ENCODE measurements around the gene VDAC2.
A peak's percentile ranks its signal among the peaks of the same experiment; 100 is the strongest.

Gene VDAC2

DNA sequence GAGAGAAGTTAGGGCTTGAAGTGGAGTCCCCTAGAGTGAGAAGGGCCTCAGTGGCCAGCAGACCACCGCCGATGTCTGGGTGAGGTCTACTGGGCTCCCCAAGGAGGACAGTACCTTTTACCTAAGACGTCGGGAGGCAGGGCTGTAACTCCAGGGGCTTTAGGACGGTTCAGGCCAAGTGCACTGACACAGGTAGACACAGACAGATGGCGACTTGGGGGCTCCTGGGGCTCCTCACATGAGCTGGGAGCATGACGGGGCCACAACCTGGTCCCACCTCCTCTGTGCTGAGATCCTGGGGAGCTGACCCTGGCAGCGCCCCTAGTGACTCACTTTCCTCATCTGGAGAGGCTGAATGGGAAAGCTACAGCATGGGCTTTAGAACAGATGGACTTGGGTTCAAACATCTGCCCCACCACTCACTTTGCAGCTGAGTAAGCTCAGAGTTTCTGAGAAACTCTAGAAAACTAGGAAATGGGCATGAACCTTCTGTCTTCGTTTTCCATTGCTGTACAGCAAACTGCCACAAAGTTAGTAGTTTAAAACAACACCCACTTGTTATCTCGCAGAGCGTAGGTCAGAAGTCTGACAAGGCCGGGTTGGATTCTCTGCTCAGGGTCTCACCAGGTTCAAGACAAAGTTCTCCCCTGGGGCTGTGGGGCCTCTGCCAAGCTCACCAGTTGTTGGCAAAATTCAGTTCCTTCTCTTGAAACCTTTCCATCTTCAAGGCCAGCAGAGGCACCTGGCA is 29.9 kb downstream of the VDAC2 start:
- intact Hi-C loops (cut with DNase I) = no loop called here
- DNase-seq = no peak

DNA sequence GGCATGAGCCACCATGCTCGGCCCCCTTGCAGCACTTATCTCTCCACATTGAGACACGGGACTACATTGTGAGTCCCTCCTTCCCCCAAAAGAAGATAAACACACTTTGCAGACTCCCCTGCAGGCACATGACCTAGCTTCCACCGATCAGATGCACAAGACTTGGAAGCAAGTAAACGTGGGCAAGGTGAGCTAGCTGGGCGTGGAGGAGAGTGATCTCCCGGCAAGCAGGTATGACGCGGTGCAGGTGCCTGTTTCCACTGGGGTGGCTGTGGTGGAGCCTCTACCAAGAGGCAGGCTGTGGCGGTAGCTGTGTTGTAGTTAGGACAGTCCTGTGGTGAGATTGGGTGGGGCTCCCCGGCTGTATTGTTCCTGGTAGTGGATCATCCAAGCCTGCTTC is 32.8 kb downstream of the VDAC2 start:
- DNase-seq = no peak
- intact Hi-C loops (cut with DNase I) = no loop called here

DNA sequence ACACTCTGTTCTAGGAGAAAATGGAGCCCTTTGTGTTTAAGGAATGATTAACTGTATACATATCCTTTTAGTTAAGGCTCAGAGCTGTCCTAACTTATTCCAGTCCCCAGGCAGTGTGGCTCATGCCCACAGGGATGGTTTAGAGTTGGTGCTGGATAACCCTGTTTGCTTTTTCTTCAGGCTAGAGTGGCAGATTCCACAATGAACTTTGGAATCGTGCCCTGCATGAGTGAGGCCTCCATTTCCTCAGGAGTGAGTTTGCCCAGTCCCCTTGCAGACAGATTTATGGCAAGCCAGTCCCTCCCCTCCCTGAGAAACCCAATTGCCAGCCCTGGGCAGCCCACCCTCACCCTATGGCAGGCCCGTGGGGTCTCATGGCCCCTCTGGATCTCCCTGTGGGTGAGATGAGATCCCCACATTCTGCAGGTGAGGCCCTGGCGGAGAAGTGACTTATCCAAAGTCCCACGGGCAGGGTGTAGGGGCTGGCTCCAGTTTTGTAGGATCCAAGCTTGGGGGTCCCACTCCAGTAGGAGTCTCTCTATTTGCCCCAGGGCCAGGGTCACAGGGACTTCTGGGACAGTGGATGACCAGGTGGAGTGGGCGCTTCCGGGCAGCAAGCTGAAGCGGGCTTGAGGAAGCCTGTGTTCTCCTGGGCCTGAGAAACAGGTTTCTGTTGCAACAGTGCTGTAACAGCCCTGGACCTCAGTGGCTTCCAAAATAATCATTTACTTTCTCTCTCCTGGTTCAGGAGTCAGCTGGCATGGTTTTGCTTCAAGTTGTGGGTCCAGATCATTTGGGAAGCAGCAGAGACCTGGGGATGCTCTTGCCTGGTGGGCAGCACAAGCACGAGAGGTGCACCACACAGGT is 34.1 kb downstream of the VDAC2 start:
- DNase-seq = no peak
- intact Hi-C loops (cut with DNase I) = no loop called here

DNA sequence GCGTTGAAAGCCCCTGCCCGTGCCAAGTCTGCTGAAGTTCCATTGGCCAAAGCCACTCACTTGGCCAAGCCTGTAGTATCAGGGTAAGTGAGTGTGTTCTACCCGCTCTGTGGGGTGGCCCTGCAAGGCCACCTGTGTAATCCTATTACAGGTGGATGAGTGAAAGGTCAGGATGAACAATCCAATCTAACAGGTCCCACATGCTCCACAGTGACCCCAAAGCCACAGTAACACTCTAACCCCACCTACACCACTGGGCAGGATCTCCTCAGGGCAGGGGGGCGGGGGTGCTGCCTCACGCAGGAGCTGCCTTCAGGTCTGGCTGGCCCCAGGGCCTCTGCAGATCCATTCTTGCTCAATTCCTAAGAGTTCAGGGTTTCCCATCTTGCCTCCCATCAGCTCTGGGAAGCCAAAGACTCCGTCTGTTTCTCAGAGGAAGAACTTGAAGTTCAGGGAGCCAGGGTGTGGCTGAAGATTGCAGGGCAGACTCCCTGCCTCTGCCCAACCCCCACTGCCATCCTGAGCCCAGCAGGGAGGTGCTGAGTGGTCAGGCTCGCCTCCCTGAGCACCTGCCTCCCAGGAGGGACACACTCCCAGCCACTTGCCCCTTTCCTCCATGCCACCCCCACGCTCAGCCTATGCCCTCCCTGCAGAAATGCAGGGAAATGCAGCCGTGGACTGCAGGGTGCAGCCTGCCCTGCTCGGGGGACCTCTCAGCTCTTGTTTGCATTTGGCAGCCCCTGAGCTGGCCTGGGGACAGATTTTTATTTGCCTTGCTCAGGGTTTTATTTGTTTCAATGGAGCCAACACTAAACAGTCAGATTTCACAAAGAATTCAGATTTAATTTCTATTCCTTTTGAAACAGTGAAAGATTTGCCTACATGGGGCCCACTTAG is 35.0 kb downstream of the VDAC2 start:
- no peak for DNase-seq
- intact Hi-C loops (cut with DNase I) = no loop called here

DNA sequence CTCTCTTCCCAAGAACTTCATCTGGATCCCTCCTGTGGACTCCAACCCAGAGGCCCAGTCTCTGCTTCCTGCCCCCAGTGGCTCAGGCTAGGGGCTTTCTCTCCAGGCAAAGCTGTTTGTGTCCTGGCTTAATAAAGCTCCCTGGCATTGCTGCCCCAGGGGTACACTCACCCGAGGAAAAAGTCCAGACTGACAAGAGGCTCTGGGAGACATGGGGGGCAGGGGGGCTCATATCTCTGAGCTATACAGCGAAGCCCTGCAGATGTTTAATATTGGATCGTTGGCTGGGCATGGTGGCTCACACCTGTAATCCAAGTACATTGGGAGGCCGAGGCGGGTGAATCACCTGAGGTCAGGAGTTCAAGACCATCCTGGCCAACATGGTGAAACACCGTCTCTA is 35.9 kb downstream of the VDAC2 start:
- intact Hi-C loops (cut with DNase I) = no loop called here

DNA sequence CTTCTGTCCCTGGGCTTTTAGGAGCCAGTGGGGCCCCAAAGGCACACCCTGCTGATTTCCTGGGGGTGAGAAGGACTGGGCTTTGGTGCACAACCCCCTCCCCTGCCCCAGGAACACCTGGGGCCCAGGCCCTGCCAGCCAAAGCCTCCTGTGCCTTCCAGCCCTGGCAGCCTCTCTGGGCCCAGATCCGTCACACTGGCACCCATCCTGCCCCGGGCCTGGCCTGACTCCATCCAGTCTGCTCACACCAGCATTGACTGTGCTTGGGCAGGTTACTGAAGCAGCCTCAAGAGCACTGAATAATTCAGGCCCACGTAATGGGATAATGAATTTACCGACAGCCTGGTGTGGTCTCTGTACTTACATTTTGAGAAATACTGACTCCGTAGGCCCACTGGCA is 37.2 kb downstream of the VDAC2 start:
- DNase-seq = peak in 16 of 42 donors; percentile 10 to 57 (median 28)
- intact Hi-C loops (cut with DNase I) = no loop called here

More for the DNA sequence above, 35.9 kb downstream of the VDAC2 start:
- no peak for DNase-seq

DNA sequence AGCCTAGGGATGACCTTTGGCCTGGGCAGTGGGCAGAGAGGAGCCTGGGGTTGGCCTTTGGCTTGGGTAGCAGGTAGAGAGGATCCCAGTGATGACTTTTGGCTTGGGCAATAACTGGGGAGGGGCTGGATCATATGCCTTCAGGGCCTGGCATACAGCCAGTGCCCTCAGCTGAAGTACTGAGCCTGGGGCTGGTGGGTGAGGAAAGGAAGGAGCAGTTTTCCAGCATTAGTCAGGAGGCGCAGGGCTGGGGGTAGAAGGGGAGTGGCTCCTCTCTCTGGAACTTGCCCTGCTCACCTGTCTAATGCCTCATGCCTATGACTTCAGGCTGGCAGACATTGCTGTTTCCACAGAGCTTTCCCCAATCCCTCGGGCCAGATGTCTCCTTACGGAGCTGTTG is 40.3 kb downstream of the VDAC2 start:
- intact Hi-C loops (cut with DNase I) = no loop called here

DNA sequence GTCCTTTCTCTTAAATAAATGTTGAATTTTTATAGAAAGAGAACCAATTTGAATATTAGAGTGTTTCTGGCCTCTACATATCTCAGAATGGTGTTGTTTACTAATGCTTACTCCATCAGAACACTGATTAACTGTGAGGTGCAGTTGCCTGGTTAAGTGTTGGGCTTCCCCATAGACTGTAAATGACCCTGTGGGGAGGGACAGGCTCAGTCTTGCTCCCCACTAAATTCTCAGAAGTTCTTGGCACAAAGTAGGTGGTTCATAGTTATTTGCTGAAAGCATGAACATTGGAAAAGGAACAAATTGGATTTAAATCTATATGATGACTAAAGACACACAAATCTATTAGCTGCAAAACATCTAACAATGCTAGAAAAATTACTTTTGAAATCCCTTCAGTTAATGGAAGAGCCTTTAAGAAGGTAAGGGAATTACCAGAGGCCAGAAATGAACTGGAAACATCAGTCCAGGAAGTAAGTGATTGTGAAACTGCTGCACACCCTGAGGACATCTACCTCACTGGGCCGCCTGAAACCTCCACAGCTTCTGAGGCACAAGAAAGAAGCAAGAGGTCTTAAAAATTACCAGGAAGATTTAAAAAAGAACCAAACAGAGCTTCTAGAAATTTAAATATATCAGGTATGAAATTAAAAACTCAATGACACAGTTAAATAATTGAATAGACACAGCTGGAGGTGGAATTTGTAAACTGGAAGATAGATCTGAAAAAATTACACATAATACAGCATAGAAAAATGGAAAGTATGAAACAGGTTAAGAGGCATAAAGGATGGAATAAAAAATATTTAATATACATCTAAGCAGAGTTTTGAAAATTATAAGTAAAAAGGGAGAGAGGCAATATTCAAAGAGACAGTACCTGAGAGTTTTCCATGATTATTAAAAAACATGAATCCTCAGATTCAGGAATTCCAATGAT is 43.0 kb downstream of the VDAC2 start:
- no peak for DNase-seq
- intact Hi-C loops (cut with DNase I) = no loop called here

More for the DNA sequence above, 40.3 kb downstream of the VDAC2 start:
- DNase-seq = no peak

DNA sequence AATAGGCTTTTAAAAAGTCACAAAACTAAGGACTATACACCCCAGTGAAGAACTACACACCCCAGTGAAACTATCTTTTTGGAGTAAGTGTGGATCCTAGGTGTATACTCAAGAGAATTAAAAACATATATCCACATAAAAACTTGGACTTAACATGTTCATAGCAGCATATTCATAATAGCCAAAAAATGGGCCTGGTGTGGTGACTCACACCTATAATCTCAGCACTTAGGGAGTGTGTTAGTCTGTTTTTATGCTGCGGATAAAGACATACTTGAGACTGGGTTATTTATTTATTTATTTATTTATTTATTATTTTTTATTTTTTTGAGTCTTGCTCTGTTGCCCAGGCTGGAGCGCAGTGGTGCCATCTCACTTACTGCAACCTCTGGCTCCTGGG is 44.1 kb downstream of the VDAC2 start:
- DNase-seq = no peak
- intact Hi-C loops (cut with DNase I) = no loop called here

DNA sequence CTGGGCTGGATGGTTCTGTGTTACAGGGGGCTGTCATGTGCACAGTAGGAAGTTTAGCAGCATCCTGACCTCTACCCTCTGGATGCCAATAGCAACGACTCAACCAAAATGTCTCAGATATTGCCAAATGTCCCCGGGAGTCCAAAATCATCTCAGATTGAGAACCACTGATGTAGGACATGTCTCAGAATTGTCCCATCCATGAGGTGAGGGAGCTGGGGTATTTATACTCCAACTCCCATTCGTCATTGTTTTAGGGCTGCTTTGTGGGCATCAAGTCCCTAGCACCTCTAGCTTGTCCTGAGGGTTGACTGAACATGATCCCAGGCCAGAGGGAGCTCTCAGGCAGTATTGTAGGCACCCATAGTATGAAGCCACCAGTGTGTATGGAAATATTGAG is 50.4 kb downstream of the VDAC2 start:
- intact Hi-C loops (cut with DNase I) = no loop called here
- no peak for DNase-seq

DNA sequence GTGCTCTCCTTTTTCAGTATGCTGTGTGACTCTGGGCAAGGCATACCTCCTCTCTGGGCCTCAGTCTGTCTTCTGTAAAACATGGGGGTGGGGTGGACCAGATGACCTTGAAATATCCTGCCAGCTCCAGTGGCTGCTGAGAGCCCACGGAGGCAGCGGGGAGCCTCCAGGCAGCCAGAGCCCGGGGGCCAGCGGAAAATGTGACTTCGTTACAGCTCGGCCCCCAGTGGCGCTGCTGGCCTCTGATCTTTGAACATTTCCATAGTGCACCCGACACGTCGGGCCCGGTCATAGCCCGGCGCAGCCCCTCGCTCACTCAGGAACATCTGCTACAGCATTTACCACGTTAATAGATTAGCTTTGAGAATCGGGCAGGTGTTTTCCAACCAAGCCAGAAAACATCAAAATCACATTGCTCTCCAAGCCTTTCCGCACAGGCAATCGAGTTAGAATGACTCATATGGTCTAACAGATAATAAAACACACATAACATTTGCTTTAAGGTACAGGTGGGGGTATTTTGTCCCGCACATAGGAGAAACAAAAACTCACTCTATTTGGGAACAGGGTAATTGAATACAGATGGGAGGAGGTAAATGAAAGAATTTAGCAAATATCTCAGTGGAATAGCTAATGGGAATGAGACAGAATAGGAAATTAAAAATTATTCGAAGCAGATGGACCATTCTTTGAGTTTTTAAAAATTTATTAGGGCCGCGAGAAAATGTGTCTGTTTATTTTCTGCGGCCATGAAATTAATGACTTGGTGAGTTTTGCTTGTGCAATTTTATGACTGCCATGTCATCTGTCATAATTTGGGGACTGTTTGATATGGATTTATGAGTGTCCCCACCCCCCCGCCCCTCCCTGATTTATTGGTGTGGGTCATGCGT is 51.5 kb downstream of the VDAC2 start:
- DNase-seq = no peak
- intact Hi-C loops (cut with DNase I) = no loop called here

DNA sequence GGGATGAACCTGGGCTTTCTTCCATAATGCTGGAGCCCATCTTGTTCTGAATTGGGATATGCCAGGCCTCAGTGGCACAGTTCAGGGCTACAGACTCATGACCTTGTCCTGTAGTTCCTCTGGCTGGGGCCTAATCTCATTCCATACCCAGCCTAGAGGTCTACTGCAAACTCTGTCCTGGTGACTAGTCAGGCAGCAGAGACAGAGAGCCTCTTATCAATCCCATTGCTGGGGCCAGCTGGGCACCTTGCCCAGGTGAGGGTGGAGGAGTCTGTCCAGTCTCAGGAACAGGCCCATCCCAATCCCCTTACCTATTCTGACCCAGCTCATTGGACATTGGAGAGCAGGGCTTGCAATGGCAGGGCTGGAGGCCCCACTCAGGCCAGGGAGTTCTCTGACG is 53.2 kb downstream of the VDAC2 start:
- intact Hi-C loops (cut with DNase I) = no loop called here
- no peak for DNase-seq

DNA sequence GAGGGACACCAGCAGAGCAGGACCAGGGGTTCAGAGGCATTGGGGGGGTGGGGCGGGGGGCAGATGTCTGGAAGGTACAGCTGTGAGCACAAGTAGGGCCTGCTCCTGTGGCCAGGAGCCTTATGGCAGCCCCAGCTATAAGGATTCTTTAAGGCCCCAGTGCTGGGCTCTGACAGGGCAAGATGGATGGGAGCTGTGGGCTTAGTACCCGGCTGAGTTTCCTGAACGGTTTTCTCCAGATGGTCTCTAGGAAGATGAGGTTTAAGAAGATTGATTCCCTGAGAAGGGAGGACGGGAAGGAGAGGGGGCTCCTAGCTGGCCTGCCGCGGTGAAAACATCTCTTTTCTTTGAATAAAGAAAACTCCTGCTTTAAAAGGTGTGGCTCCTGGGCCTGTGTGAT is 55.3 kb downstream of the VDAC2 start:
- DNase-seq = no peak
- intact Hi-C loops (cut with DNase I) = no loop called here

DNA sequence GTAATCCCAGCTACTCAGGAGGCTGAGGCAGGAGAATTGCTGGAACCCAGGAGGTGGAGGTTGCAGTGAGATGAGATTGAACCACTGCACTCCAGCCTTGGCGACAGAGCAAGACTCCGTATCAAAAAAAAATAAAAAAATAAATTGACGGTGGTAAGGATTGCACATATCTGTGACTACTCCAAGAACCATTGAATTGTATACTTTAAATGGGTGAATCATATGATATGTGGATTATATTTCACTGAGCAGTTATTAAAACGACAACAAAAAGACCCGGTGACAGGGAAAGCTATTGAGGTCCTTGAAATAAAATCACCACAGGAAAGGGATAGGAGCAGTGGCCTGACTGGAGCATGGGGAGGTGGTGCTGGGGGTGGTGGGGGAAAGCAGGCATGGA is 56.3 kb downstream of the VDAC2 start:
- intact Hi-C loops (cut with DNase I) = no loop called here
- no peak for DNase-seq

DNA sequence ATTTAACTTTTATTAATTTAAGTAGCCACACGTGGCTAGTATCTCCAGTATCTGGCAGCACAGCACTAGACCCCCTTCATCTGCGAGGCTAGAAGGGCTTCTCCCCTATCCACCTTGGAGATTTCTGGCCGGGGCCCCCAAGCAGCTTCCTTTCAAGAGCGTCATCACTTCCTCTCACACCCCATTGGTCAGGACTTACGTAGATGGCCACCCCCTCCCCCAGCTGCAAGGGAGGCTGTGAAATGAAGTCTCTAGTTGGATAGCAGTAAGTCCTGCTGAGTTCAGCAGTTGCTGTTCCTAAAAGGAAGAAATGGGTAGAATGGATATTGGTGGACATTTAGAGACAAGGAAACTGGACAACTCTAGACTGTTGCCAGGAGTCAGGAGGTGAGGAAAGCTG is 59.0 kb downstream of the VDAC2 start:
- intact Hi-C loops (cut with DNase I) = no loop called here
- no peak for DNase-seq

DNA sequence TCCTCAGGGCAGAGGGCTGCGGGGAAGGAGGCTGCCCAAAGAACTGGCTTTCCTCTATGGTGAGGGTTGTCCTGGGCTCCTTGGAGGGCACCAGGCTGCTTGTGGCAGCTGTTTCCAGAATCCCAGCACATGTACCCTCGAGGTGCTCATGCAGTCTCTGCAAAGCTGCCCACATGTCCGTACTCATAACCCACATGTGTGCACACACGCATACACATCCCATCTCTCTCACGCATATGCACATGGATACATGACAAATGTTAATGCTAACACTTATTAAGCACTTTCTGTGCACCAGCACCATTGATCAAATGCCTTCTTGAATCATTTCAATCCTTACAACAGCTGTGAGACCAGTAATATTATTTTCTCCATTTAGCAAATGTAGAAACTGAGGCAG is 61.5 kb downstream of the VDAC2 start:
- intact Hi-C loops (cut with DNase I) = no loop called here
- no peak for DNase-seq

DNA sequence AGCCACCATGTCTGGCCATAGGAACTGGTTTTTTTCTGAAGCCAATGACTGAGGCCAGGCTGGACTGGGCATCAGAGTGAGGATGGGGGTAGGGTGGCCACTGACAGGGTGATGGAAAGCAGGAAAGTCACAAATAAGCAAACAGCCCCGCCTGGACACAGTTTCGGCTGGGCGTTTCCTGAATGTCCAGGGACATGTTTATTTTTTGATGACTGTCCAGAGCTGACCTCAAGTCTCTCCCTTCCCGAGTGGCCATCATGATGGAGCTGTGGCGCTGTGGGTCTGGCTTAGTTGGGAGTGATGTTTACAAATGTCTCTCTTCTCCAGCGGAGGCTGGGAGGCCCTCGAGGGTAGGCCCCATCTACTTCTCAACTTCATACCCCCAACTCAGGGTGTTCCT is 62.3 kb downstream of the VDAC2 start:
- no peak for DNase-seq
- intact Hi-C loops (cut with DNase I) = no loop called here
